ENCODE results near the gene CASS4.

- TF ChIP-seq, protein P1, sequence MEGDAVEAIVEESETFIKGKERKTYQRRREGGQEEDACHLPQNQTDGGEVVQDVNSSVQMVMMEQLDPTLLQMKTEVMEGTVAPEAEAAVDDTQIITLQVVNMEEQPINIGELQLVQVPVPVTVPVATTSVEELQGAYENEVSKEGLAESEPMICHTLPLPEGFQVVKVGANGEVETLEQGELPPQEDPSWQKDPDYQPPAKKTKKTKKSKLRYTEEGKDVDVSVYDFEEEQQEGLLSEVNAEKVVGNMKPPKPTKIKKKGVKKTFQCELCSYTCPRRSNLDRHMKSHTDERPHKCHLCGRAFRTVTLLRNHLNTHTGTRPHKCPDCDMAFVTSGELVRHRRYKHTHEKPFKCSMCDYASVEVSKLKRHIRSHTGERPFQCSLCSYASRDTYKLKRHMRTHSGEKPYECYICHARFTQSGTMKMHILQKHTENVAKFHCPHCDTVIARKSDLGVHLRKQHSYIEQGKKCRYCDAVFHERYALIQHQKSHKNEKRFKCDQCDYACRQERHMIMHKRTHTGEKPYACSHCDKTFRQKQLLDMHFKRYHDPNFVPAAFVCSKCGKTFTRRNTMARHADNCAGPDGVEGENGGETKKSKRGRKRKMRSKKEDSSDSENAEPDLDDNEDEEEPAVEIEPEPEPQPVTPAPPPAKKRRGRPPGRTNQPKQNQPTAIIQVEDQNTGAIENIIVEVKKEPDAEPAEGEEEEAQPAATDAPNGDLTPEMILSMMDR (conservative IDR thresholded peaks at IDR 0.05; ENCODE audit: low read length) = peak; percentile 74
- TF ChIP-seq EZH2phosphoT487 (IDR thresholded peaks at IDR 0.05; ENCODE audit: borderline replicate concordance, low read depth, low read length) = no peak
These were observed 92.4 kb downstream of the CASS4 start for GRCh38 chr20:56504373-56505005.
